Epithelial cell of esophagus (primary cell): Measurements from ENCODE around the gene EXOSC7.

ENCODE experiments used
- DNase-seq: peaks from one replicate; pipeline ENCODE4 v3.0.0; 2010; ENCODE audit warnings: low read depth
- H3K4me3 ChIP-seq: 2 replicates; pipeline ENCODE4 v1.5.1; 2011; ENCODE audit warnings: mild to moderate bottlenecking, low read length, control low read depth
- CTCF ChIP-seq: IDR thresholded peaks from 2 replicates; pipeline ENCODE4 v1.5.1; 2011; ENCODE audit warnings: low read depth, mild to moderate bottlenecking, low read length, control low read depth, inconsistent platforms; ENCODE audit not compliant: insufficient read depth; ENCODE audit errors: missing control alignments

EXOSC7 gene

GRCh38 chr3:45057557-45057956, 81.5 kb downstream of the EXOSC7 start:
- no peak overlapping the region for H3K4me3 ChIP-seq
- DNase-seq, result no peak
- no peak for TF ChIP-seq CTCF

- no peak overlapping the region for H3K4me3 ChIP-seq
- no peak for DNase-seq
- TF ChIP-seq CTCF, result no peak
Measured at GRCh38 chr3:45059132-45059531, 83.1 kb downstream of the EXOSC7 start.

GRCh38 chr3:45060165-45060892, 84.3 kb downstream of the EXOSC7 start:
- no peak overlapping the region for H3K4me3 ChIP-seq
- TF ChIP-seq CTCF, result no peak
- no peak for DNase-seq
